ENCODE measurements around the gene NARF.
"Not testable (repeated sequence)": the region's sequence is repeated elsewhere in the genome, so short reads cannot be mapped to it uniquely, and the experiment has no call there.

Gene NARF

DNA sequence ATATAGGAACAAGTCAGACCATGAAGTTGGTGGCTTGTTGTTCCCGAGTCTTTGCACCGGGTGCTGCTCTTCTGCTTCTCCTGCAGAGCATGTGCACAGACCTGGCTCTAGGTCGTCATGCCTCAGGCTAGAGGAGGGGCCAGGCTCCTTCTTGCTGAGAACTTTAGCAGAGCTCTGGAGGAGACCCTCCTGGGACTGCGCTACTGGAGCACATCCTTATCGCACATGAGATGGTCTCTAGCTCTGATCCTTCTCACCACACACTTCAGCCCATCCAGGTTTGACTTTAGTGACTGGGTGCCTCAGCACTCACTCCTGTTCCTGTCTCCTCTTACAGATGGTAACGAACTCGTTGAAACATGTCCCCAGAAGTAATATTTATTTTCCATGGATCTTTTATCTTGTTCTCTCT lies 75.9 kb downstream of the NARF start:
- no peaks in the 10 kb centered on the region for H3K9me3 ChIP-seq (ENCODE audit: insufficient read depth, low read depth, low read length)
- H3K27me3 ChIP-seq (ENCODE audit: insufficient read depth, low read length) = no peaks in the 10 kb centered on the region
- H3K9ac ChIP-seq (ENCODE audit: low read depth, low read length) = no peak overlapping the region
- no peak overlapping the region for H3K4me3 ChIP-seq (ENCODE audit: low read length)
- no peaks in the 10 kb centered on the region for H3K36me3 ChIP-seq (ENCODE audit: insufficient read depth, low read depth, low read length)
- peaks cover 14% of the 10 kb centered on the region for H3K4me1 ChIP-seq (ENCODE audit: insufficient read depth, low read length)
- no peak overlapping the region for H3K27ac ChIP-seq (ENCODE audit: low read length)

DNA sequence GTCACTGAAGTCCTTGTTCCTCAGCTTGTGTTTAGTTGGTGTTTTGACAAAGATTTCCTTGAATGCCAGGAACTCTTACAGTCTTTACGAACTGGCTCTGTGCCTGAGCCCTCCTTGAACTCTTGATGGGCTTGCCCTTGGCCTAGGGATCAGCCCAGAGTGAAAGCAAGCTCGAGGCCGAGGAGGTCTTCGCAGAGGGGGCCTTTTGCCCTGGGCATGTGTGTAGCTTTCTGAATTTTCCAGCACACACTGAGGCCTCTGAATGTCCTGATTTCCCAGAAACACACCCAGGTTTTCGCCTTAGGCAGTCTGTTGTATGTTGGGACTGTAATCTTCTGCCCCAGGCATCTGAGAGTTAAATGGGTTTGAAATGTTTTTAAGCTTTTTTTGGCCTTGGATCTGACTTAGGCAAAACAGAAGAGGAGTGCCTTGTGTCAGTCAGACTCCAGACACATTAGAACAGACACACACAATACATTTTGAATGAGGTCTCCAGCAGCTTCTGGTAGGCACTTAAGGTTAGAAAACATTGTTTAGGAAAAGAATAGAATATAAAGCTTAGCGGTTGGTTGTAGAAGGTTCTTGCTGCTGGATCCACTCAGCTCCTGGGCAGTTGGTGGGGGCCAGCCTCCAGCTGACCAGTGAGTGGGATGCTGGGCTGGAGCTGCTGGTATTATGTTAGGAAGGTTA lies 78.1 kb downstream of the NARF start:
- H3K9me3 ChIP-seq (ENCODE audit: insufficient read depth, low read depth, low read length) = no peaks in the 10 kb centered on the region
- H3K4me3 ChIP-seq (ENCODE audit: low read length) = no peak overlapping the region
- H3K4me1 ChIP-seq (ENCODE audit: insufficient read depth, low read length) = peaks cover 12% of the 10 kb centered on the region
- no peaks in the 10 kb centered on the region for H3K36me3 ChIP-seq (ENCODE audit: insufficient read depth, low read depth, low read length)
- peak overlapping the region; percentile 30 for H3K27ac ChIP-seq (ENCODE audit: low read length)
- no peaks in the 10 kb centered on the region for H3K27me3 ChIP-seq (ENCODE audit: insufficient read depth, low read length)
- H3K9ac ChIP-seq (ENCODE audit: low read depth, low read length) = peak overlapping the region; percentile 45; the same call in 1 of the 2 replicates

DNA sequence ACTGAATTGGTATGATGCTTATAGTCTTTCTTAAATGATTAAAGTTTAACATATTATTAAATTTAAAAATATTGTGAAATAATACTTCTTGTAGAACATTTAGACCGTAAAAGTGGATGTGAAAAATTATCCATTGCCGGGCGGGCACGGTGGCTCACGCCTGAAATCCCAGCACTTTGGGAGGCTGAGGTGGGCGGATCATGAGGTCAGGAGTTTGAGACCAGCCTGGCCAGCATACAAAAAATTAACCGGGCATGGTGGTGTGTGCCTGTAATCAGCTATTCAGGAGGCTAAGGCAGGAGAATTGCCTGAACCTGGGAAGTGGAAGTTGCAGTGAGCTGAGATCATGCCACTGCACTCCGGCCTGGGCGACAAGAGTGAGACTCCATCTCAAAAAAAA lies 78.7 kb downstream of the NARF start:
- H3K27ac ChIP-seq (ENCODE audit: low read length); H3K9me3 ChIP-seq (ENCODE audit: insufficient read depth, low read depth, low read length); H3K4me3 ChIP-seq (ENCODE audit: low read length); H3K27me3 ChIP-seq (ENCODE audit: insufficient read depth, low read length); H3K36me3 ChIP-seq (ENCODE audit: insufficient read depth, low read depth, low read length); H3K9ac ChIP-seq (ENCODE audit: low read depth, low read length): not testable (repeated sequence)
- peaks cover 12% of the 10 kb centered on the region for H3K4me1 ChIP-seq (ENCODE audit: insufficient read depth, low read length)

- H3K4me3 ChIP-seq (ENCODE audit: low read length); H3K36me3 ChIP-seq (ENCODE audit: insufficient read depth, low read depth, low read length); H3K9me3 ChIP-seq (ENCODE audit: insufficient read depth, low read depth, low read length); H3K9ac ChIP-seq (ENCODE audit: low read depth, low read length); H3K27ac ChIP-seq (ENCODE audit: low read length); H3K27me3 ChIP-seq (ENCODE audit: insufficient read depth, low read length): not testable (repeated sequence)
- H3K4me1 ChIP-seq (ENCODE audit: insufficient read depth, low read length) = peaks cover 12% of the 10 kb centered on the region
These were observed 80.5 kb downstream of the NARF start for GRCh38 chr17:82539076-82539475.

Measured in iPS-20b (cell line).